B cell (primary cell): Measurements from ENCODE around the gene MARS1.

Experiments used
- CTCF ChIP-seq: fragments of 200-600 bp; IDR thresholded peaks from one replicate; pipeline ENCODE4 v1.8.0; 2022; ENCODE audit warnings: antibody characterized with exemption, mild to moderate bottlenecking
- EZH2 ChIP-seq: IDR thresholded peaks from 2 replicates; pipeline ENCODE4 v1.6.1; 2012; ENCODE audit warnings: borderline replicate concordance, low read depth, mild to moderate bottlenecking, moderate library complexity, low read length; ENCODE audit not compliant: insufficient read depth, poor library complexity, severe bottlenecking

- TF ChIP-seq CTCF (no peak), EZH2 (no peak)
Observed at GRCh38 chr12:57552835-57553313, 65.0 kb downstream of the MARS1 start.
